ENCODE measurements around the gene STK33. TPM values are rescaled to one million over a fixed set of nuclear protein-coding genes. Genes with fewer than 3 reads are reported as not detected.

STK33 gene
- total and polyA plus RNA-seq, 7 donors = 0.30 to 8.2 (median 2.7) TPM

DNA sequence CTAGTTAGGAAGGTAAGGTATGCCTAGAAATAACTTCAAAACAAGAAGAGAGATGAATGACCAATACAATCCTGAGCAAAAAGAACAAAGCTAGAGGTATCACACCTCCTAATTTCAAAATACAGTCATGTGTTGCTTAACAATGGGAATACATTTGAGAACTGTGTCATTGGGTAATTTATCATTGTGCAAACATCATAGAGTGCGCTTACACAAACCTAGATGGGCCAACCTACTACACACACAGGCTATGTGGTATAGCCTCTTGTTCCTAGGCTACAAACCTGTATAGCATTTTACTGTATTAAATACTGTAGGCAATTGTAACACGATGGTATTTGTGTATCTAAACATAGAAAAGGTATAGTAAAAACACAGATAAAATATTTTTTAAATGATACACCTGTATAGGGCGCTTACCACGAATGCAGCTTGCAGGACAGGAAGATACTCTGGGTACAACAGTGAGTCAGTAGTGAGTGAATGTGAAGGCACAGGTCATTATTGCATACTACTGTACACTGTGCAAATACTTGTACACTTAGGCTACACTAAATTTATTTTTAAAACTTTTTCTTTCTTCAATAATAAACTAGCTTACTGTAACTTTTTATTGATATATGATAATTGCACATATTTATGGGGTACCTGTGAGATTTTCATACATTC is 48.2 kb downstream of the STK33 start:
- no peaks in the 10 kb centered on the region for H3K9me3 ChIP-seq
- H3K27ac ChIP-seq = no peak overlapping the region
- no peaks in the 10 kb centered on the region for H3K27me3 ChIP-seq (ENCODE audit: insufficient read depth in 3 of 3, low read length in 2 of 3)
- 66 to 89% (median 76%) methylated on average over 4 of the region's 4 CpGs for WGBS, 3 donors
- H3K4me3 ChIP-seq = no peak overlapping the region
- intact Hi-C loops (cut with DNase I) = no loop called here
- no peak for DNase-seq
- ATAC-seq = no peak
- TF ChIP-seq, protein P1, sequence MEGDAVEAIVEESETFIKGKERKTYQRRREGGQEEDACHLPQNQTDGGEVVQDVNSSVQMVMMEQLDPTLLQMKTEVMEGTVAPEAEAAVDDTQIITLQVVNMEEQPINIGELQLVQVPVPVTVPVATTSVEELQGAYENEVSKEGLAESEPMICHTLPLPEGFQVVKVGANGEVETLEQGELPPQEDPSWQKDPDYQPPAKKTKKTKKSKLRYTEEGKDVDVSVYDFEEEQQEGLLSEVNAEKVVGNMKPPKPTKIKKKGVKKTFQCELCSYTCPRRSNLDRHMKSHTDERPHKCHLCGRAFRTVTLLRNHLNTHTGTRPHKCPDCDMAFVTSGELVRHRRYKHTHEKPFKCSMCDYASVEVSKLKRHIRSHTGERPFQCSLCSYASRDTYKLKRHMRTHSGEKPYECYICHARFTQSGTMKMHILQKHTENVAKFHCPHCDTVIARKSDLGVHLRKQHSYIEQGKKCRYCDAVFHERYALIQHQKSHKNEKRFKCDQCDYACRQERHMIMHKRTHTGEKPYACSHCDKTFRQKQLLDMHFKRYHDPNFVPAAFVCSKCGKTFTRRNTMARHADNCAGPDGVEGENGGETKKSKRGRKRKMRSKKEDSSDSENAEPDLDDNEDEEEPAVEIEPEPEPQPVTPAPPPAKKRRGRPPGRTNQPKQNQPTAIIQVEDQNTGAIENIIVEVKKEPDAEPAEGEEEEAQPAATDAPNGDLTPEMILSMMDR (IDR thresholded peaks at IDR 0.05) = no peak
- H3K36me3 ChIP-seq (ENCODE audit: insufficient read depth in 1 of 2, low read depth in 1 of 2) = no peaks in the 10 kb centered on the region
- no peaks in the 10 kb centered on the region for H3K4me1 ChIP-seq

DNA sequence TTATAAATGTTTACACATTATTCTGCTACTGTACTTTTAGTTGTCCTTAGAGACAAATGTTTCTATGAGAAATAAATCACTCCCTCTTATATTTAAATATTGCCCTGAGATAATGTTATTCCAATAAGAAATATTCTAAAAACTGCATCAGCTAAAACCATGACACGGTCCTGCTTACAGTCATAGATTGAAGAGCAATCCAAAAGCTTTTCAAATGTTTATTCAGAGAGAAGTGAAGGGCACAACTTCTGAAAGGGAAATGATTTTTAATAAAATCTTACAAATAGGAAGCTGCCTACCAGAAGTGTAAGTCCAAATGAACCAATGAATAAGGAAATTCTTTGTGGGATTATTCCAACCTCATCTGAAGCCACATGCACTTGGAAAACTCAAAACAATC is 49.2 kb downstream of the STK33 start:
- TF ChIP-seq, protein P1 (IDR thresholded peaks at IDR 0.05) = no peak
- ATAC-seq (no peak), DNase-seq (no peak)
- no peaks in the 10 kb centered on the region for H3K27me3 ChIP-seq (ENCODE audit: insufficient read depth in 3 of 3, low read length in 2 of 3)
- no peaks in the 10 kb centered on the region for H3K4me1 ChIP-seq
- no peaks in the 10 kb centered on the region for H3K36me3 ChIP-seq (ENCODE audit: insufficient read depth in 1 of 2, low read depth in 1 of 2)
- H3K9me3 ChIP-seq = no peaks in the 10 kb centered on the region
- 62 to 71% (median 63%) methylated on average over 1 of the region's 1 CpG for WGBS, 3 donors
- intact Hi-C loops (cut with DNase I) = no loop called here
- no peak overlapping the region for H3K27ac ChIP-seq
- no peak overlapping the region for H3K4me3 ChIP-seq

DNA sequence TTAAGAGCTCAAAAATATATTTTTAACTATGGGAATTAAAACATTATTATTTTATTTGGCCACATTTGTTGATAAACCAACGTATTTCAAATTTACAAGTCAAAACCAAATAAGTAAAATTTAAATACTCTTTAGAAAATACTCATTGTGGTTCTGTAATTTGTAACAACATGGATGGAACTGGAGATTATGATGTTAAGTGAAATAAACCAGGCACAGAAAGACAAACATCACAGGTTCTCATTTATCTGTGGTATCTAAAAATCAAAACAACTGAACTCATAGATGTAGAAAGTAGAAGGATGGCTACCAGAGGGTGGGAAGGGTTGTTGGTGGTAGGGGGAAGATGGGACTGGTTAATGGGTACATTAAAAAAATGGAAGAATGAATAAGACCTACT is 50.8 kb downstream of the STK33 start:
- no peaks in the 10 kb centered on the region for H3K4me1 ChIP-seq
- H3K36me3 ChIP-seq (ENCODE audit: insufficient read depth in 1 of 2, low read depth in 1 of 2) = no peaks in the 10 kb centered on the region
- no peak overlapping the region for H3K27ac ChIP-seq
- H3K9me3 ChIP-seq = no peaks in the 10 kb centered on the region
- ATAC-seq = no peak
- H3K27me3 ChIP-seq (ENCODE audit: insufficient read depth in 3 of 3, low read length in 2 of 3) = no peaks in the 10 kb centered on the region
- no peak for DNase-seq
- H3K4me3 ChIP-seq = no peak overlapping the region
- WGBS, 3 donors = 74 to 83% (median 83%) methylated on average over 1 of the region's 1 CpG
- TF ChIP-seq, protein P1 (IDR thresholded peaks at IDR 0.05) = no peak
- intact Hi-C loops (cut with DNase I) = no loop called here

DNA sequence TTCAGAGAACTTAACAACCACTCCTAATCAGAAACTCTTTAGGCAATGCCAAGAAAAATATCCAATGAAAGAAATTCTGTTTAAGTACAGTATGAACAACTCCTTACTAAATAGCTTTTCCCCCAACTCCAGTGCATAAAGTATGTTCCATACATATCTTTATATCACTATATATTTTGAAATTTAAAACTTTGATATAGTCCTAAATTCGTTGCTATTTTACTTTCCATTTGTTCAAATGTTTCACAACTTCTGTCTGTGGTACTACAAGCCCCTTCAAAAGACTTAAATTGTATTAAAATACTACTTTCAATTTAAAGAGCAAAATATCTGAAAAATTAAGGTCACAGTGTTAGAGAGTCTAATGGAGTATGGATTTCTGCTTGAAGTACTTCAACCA is 52.6 kb downstream of the STK33 start:
- Histone ChIP-seq H3K27ac (no peak overlapping the region), H3K36me3 (ENCODE audit: insufficient read depth in 1 of 2, low read depth in 1 of 2) (no peaks in the 10 kb centered on the region), H3K9me3 (no peaks in the 10 kb centered on the region), H3K4me1 (no peaks in the 10 kb centered on the region), H3K27me3 (ENCODE audit: insufficient read depth in 3 of 3, low read length in 2 of 3) (no peaks in the 10 kb centered on the region), H3K4me3 (no peak overlapping the region)
- intact Hi-C loops (cut with DNase I) = no loop called here
- ATAC-seq (no peak), DNase-seq (no peak)
- 47 to 58% (median 49%) methylated on average over 1 of the region's 1 CpG for WGBS, 3 donors
- TF ChIP-seq, protein P1 (IDR thresholded peaks at IDR 0.05) = no peak

DNA sequence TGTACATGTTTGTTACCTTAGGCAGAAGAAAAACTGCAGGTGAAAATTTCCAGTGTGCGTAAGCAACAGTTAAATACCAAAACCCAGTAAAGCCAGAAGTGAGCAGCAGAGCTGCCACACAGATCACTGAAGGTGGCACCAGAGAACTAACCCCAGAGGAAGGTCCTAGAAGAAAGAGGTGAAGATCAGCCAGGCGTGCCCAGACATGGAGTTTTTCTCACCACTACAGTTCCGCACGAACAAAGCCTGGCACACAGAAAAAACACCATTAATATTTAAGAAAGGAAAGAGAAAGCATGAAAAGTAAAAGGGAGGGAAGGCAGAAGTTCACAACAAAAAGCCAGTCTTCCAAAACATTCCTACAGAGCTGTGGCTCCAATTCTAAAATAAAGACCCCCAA is 60.7 kb downstream of the STK33 start:
- H3K9me3 ChIP-seq = no peaks in the 10 kb centered on the region
- TF ChIP-seq, protein P1 (IDR thresholded peaks at IDR 0.05) = no peak
- H3K4me3 ChIP-seq = no peak overlapping the region
- ATAC-seq = no peak
- H3K4me1 ChIP-seq = no peaks in the 10 kb centered on the region
- 88 to 90% (median 89%) methylated on average over 4 of the region's 4 CpGs for WGBS, 3 donors
- no peak overlapping the region for H3K27ac ChIP-seq
- H3K36me3 ChIP-seq (ENCODE audit: insufficient read depth in 1 of 2, low read depth in 1 of 2) = no peaks in the 10 kb centered on the region
- intact Hi-C loops (cut with DNase I) = no loop called here
- H3K27me3 ChIP-seq (ENCODE audit: insufficient read depth in 3 of 3, low read length in 2 of 3) = no peaks in the 10 kb centered on the region
- DNase-seq = no peak
